ENCODE data around the gene FBH1.
"Not testable (repeated sequence)": the region's sequence is repeated elsewhere in the genome, so short reads cannot be mapped to it uniquely, and the experiment has no call there.

FBH1 gene
- total RNA-seq = 114 to 148 (median 137) reads per million in 4 experiments

DNA sequence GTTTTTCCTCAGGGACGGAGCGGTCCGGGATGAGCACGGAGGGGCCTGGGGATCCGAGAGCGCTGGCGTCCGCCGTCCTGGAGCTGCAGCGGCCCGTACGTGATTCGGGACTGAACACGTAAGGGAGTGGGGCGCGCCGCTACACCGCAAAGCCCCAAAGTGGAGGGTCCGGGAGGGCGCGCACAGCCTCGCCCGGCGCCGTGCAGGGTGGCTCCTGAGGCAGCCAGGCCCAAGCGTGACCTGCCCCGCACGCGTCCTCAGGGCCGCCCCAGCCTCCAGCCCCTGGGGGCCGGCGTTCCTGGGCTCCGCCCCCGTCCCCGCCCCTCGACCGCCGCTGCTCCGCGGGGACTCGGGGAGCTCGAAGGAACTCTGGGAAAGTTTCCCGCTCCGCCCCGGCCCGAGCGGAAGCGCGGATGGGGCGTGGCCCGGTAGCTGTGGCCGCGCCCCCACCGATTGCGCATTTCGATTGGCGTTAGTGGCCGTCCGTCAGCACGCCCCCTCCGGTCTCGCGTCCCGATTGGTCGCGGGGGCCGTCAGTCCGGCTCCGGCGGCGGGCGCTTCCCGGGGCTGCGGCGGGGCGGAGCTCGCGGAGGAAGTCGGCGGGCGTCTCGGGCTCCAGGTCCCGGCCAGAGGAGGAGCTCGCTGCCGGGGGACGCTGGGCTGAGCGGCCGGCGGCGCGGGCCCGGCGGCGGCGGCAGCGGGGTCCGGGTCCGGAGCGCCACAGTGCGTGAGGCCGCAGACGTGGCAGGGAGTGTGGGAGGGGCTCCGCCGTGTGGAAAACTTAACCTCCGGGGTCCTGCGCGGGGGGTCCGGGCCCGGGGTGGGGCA, at the start of gene FBH1, which contains the start of gene ANKRD16:
TSS of gene FBH1 (plus strand) at position 620 of the 828 bp plus-strand sequence. CDS start at position 723, 103 bp downstream.
TSS of gene ANKRD16 (minus strand) at position 270 of the 828 bp plus-strand sequence. CDS start 539 bp downstream, outside the sequence.
- DNase-seq = peak; percentile 97

DNA sequence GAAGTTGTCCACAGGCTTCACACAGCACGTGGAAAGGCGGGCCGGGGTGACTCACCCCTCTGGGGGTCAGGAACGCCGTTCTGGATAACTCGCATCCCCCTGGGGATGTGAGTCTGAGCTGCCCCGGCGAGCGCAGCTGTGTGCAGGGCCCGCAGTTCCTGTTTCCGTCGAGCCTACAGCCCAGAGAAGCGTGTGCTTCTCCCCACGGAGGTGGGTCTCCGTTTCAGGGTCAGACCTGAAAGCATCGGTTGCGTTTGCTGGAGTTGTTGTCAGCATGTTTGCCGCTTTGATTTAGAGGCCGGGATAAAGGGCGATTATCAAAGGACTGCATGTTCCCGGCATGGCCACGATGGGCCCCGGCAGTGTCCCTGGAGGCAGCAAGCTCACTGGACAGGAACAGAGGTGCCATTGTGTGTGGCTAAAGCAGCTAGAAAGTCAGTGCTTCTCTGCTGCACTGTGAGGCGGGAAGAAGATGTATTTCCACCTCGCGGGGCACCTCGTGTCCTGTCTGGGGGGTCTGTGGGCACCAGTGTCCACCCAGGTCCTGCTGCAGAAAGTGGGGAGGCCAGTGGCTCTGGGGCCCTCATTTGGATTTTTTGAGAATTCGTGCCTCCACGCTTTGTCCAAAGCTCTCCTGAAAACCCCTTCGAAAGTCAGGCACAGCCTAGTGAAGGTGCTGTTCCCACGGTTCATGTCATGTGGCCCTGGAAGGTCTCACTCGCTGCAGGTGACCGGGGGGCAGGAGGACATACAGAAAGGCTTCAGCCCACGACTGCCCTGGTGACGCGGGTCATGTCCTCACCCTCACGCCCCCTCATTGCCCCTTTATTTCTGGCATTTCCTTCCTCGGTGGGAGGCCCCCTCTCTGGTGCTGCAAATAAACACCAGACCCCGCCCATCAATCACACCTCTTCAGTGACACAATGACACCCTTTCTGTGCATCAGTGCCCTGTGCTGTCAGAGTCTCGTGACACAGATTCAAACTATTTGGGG, 49.4 kb upstream of the FBH1 start:
- DNase-seq = no peak

DNA sequence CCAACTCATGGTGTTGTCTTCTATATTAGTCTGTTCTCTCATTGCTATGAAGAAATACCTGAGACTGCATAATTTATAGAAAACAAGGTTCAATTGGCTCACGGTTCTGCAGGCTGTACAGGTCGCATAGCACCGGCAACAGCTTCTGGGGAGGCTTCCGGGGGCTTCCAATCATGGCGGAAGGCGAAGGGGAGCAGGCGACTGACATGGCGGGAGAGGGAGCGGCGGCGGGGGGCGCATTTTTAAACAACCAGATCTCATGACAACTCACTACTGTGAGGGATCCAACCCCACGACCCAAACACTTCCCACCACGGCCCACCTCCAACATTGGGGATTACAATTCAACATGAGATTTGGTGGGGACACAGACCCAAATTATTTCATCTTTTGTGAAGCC, 48.1 kb upstream of the FBH1 start:
- no peak for DNase-seq

DNA sequence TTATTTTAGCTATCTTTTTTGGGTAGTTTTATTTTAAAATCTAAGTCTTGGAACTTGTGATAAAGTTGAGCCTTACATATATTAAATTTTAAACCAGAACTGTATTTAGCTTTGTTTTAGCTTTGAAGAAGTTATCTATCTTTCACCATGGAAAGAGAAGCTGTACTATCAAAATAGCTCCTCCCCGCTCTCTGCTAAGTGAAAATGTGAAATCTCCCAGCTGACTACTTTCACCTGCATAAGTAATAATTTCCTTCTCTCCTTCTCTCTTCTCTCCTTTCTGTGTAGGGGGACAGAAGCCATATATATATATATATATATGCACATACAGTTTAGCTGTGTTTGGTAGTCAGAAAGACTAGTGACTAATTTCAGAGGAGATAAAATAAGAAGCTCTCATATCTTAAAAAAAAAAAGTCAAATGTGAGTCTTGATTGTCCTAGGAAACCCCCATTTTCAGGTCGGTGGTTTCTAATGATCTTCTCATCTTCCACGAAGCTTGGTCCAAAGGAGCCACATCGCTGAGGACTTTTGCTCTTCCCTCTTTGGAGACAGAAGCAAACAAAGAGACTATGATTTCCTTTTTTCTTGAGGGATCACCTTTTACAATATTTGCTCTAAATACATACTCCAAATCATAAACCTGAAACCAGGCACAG, 46.2 kb upstream of the FBH1 start:
- no peak for DNase-seq

DNA sequence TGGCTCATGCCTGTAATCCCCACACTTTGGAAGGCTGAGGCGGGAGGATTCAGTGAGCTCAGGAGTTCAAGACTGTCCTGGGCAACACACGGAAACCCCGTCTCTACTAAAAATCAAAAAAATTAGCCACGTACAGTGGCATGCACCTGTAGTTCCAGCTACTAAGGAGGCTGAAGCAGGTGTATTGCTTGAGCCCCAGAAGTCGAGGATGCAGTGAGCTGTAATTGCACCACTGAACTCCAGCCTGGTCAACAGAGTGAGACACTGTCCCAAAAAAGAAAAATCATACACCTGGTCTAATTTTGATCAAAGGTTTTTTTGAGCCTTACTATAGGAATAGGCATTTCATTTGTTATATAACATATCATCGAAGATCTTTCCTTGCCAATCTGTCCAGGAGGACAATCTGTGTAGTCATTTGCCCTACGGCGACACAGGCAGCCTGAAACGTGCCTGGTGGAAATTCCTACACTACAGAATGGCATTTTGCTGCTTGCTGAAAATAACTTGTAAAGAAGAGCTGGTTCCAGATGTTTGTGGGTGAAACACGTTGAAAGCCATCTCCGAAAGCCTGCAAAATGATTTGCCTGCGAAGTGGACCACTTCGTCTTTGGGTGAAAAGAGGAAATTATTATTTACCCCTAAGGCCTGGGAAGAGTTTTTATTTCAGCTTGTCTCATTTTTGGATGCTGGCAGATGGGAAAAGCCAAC, 45.5 kb upstream of the FBH1 start:
- no peak for DNase-seq

DNA sequence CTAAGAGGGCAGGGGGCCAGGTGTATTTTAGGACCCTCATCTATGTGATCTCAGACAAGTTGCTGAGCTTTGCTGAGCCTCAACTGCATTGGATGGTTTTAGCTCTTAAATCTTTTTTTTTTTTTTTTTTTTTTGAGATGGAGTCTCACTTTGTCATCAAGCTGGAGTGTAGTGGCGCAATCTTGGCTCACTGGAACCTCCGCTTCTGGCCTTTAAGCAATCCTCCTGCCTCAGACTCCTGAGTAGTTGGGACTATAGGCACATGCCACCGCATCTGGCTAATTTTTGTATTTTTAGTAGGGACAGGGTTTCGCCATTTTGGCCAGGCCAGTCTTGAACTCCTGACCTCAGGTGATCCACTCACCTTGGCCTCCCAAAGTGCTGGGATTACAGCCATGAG, 43.4 kb upstream of the FBH1 start:
- DNase-seq = not testable (repeated sequence)

DNA sequence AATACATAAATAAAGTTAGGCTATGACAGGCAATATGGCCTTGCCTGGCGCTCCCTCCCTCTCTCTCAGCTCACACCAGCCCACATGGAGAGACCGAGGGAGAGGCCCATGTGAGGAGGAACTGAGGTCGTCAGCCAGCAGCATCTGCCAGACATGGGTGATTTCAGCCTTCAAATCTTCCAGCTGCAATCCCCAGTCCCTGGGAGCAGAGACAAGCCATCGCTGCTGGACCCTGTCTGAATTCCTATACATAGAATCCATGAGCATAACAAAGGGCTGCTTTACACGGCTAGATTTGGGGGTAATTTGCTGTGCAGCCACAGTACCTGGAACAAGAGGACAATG, 35.9 kb upstream of the FBH1 start:
- no peak for DNase-seq

DNA sequence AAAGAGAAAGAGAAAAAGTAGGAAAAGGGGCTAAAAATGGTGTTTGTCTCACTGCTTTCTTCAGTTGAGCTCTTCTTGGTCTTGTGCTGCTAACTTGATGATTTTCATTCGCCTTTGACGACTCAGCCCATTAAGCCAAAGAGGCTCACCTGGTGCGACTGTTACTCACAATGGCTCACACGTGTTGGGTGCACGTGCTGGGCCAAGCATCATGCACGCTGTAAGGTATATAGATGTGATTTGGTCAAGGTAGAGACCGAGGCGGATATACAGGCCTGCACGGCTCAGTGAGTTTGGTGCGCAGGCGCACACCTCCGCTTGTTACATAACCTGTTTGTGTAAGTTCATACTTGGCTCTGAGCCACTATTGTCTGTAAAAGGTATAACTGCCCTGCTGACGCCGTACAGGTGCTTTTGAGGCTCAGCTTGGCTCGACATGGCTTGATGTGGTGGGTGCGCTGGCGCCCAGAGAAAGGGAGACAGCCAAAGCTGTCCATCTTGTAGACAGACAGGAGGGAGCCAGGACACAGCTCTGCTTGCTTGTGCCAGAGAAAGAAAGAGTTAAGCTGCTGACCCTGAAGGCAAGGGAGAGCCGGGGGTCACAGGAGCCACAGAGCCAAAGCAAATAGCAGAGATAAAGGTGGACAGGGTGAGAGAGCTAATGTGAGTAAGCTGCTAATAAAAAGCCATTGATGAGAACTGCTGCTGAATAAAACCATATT, 33.9 kb upstream of the FBH1 start:
- no peak for DNase-seq

DNA sequence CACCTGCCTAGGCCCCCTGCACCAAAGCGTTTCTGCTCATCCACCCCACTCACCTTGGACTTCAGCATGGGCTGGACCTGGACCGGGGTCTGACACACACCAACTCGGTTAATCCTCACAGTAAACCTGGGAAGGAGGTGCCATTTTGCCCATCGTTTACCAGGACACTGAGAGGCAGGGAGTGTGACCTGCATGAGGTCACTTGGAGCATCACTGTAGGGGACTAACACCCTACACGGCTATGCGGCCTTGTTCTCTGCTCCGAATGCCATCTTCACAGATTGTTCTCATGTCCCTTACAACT, 33.4 kb upstream of the FBH1 start:
- DNase-seq = no peak

DNA sequence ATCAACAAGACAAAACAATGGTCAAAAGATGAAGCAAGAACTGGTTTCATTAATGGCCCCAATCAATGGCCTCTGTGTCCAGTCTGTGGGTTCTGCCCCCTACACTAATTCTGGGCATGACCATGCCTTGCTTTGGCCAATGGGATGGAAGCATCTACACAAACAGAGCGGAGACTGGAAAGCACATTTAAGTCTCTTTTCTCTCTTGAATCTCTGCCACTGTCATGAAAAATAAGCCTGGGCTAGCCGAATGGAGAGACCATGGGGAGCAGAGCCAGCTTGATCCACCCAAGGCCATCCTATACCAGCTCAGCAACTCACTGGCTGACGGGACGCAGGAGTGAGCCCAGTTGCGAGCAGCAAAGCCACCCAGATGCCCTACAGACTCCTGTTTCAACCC, 31.2 kb upstream of the FBH1 start:
- no peak for DNase-seq

DNA sequence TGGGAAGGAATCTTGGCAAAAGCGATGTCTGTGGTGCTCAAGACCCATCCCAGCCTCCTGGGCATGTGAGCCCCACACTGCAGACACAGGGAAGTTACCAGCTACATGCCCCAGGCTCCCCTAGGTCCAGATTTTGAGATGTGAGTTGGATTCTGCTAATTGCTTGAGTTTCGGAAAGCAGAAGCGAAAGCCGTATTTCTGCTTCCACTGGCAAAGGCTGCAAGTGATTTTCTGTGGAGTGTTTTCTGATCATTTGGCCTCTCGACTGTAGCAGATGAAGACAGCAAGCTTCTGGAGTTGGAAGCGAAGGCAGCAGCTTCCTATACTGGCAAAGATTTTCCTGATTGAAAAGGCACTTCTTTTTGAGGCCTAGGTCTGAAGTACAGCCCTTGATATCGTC, 30.0 kb upstream of the FBH1 start:
- DNase-seq = no peak

DNA sequence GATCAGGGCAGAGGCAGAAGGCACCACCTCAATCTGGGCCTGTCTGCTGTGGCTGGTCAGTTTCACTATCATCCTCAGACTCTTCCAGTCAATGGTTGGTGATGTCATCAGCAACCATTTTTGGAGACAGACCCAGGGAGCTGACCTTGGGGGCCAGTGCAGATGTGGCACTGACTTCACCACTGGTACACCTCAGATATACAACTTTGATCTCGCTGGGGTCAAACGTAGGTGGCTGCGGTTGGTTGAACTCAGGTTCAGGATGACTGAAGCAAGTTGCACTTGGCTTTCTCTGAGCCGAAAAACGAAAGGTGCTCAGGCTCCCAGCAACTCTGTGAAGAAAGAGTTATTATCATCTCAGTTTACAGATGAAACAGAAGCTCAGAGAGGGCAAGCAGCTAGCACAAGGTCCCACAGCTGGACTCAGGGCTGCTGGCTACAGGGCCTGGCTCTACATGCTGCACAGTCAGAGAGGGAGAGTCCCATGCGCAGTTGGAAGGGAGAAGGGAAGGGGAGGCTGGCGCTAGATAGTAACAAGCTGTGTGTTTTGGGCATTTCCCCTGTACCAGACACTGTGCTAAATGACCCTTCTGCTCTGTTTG, 27.6 kb upstream of the FBH1 start:
- no peak for DNase-seq

DNA sequence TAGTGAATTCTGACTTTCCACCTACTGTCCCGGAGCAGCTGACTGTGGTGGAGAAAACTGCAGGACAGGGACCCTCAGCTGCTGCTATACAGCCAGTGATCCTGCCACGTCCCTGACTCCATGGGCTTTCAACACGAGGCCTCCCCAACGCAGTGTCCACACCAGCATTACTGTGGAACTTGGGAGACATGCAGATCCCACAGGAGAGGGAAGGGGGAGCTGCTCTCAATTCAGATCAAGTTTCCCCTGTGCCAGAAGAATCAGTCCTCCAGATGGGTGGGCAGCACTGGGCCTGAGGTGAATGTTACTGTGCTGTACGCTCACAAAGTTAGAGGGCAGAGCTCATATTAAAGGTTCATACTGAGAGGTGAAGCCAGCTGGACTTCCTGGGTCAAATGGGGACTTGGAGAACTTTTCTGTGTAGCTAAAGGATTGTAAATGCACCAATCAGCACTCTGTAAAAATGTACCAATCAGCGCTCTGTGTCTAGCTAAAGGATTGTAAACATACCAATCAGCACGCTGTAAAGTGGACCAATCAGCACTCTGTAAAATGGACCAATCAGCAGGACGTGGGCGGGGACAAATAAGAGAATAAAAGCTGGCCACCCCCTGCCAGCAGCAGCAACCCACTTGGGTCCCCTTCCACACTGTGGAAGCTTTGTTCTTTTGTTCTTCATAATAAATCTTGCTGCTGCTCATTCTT, 26.9 kb upstream of the FBH1 start:
- DNase-seq = not testable (repeated sequence)

DNA sequence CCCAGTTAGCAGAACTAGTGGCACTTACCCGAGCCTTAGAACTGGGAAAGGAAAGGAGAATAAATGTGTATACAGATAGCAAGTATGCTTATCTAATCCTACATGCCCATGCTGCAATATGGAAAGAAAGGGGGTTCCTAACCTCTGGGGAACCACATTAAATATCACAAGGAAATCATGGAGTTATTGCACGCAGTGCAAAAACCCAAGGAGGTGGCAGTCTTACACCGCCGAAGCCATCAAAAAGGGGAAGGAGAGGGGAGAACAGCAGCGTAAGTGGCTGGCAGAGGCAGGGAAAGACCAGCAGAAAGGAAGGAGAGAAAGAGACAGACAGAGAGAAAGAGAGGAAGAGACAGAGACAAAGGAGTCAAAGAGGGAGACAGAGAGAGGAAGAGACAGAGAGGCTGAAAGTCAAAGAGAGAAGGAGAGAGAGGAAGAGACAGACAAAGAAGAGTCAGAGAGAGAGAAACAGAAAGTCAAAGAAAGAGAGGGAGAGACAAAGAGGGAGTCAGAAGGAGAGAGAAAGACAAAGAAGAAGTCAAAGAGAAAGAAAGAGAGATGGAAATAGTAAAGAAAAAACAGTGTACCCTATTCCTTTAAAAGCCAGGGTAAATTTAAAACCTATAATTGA, 23.5 kb upstream of the FBH1 start:
- DNase-seq = not testable (repeated sequence)

DNA sequence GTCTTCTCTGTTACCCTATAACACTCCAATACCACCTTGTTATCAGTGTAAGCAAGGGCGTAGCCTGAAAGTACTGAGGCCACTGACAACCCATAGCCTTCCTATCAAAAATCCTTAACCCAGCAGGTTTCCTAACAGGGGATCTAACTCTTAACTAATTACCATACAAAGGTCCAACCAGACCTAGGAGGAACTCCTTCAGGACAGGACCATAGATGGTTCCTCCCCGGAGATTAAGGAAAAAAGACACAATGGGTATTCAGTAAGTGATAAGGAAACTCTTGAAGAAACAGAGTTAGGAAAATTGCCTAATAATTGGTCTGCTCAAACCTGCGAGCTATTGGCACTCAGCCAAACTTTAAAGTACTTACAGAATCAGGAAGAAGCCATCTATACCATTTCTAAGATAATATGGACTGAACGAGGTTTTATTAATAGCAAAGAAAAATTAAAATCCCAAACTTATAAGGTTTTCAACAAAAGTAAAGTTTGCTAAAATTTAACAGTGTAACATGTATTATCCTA, 22.9 kb upstream of the FBH1 start:
- not testable (repeated sequence) for DNase-seq

DNA sequence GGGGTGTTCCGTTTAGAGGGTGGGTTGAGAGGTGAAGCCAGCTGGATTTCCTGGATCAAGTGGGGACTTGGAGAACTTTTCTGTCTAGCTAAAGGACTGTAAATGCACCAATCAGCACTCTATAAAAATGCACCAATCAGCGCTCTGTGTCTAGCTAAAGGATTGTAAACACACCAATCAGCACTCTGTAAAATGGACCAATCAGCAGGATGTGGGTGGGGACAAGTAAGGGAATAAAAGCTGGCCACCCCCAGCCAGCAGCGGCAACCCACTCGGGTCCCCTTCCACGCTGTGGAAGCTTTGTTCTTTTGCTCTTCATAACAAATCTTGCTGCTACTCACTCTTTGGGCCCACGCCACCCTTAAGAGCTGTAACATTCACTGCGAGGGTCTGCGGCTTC, 21.7 kb upstream of the FBH1 start:
- DNase-seq = not testable (repeated sequence)

DNA sequence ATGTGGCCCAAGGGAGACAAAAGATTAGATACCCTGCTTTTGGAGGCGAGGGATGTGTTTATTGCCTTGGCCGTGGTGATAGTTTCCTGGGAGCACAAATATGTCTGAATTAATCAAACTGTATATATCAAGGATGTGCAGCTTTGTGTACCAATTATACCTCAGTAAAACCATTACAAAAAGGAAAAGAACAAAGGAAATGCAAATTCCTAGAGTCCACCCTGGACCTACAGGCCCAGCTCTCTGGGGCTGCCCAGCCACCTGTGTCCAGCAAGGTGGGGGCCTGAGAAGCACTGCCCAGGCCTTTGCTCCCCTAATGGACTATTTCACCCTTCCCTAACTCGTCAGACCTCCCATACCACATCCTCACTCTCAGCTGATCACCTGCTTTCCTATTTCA, 20.9 kb upstream of the FBH1 start:
- DNase-seq = no peak

DNA sequence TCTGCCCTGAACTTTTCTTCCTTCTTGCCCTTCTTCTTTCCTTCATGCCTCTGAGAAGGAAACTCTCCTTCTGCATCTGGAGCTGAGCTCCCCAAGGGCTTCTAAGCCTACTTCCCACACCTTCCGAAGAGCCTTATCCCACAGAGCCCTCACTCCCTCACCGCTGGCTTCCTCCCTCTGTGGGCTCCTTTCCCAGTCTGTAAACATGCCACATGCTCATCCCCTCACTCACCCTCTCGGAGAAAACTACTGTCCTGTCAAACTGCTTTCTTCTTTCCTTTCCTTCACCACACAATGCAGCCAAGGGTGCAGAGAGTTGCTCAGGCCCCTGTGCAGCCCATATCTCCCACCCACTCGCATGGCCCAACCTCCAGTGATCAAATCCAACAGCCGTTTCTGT, 18.4 kb upstream of the FBH1 start:
- DNase-seq = no peak

DNA sequence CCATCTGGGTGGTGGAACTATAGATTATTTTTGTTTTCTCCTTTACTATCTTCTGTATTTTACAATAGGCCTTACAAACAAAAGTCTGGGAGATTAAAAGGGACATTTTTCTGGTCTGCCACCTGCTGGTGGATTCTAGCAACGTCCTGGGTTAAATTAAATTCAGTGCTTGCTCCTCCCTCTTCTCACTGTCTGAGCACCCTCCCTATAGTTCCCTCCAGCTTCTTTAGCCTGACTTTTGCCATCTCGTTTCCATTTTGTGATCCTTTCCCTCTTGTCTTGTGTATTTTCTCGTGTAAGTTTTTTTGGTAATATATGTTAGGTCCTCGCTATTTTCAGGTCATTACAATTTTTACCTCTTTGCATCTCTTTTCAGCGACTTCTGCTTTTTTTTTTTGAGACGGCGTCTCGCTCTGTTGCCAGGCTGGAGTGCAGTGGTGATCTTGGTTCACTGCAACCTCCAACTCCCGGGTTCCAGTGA, 16.5 kb upstream of the FBH1 start:
- peak; percentile 48 for DNase-seq

All from effector CD8-positive, alpha-beta T cell (primary cell).